ENCODE measurements around the gene ZNF511.
A peak's percentile ranks its signal among the peaks of the same experiment; 100 is the strongest.
"Not testable (repeated sequence)": the region's sequence is repeated elsewhere in the genome, so short reads cannot be mapped to it uniquely, and the experiment has no call there.

ZNF511 gene, protein sequence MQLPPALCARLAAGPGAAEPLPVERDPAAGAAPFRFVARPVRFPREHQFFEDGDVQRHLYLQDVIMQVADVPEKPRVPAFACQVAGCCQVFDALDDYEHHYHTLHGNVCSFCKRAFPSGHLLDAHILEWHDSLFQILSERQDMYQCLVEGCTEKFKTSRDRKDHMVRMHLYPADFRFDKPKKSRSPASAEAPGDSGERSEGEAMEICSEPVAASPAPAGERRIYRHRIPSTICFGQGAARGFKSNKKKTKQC

DNA sequence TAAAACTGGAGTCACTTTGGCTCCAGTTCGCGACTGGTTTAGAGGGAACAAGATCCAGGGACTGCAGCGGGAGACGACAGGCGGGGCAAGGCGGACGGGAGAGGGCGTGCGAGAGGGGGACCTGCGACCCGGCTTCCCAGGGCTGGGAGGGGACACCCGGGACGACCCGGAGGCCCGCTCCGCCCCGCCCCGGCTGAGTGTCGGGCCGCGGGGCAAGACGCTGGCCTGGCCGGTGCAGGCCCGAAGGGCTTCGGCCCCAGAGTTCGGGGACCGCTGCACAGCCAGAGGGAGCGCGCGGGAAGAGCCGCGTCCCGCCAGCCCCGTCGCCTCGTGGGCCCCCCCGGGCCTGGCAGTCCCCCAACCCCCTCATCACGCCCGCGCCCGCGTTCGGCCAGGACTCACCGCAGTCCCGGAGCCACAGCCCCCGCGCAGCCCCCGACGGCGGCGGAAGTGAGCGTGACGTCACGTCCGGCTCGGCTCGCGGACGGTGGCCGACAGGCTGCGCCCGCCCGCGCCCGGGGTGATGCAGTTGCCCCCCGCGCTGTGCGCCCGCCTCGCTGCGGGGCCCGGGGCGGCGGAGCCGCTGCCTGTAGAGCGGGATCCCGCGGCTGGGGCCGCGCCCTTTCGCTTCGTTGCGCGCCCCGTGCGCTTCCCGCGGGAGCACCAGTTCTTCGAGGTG, at the start of gene ZNF511, which contains the start of gene TUBGCP2:
Gene ZNF511 (plus strand): TSS at position 494 of the 679 bp plus-strand sequence. CDS start 30 bp downstream, at position 524.
Gene TUBGCP2 (minus strand): TSS at position 452 of the 679 bp plus-strand sequence. CDS start 5,931 bp downstream, outside the sequence.
- H3K4me1 ChIP-seq (ENCODE audit: control insufficient read depth, insufficient read depth, low read length) = peaks cover 16% of the 10 kb centered on the region
- no peaks in the 10 kb centered on the region for H3K27me3 ChIP-seq (ENCODE audit: control insufficient read depth, insufficient read depth, low read length)
- peak within 1 kb of the TSS; percentile 95 for H3K9ac ChIP-seq (ENCODE audit: low read length)
- peaks cover 31% of the 10 kb centered on the region for H3K36me3 ChIP-seq (ENCODE audit: control insufficient read depth, insufficient read depth, low read length)
- no peaks in the 10 kb centered on the region for H3K9me3 ChIP-seq (ENCODE audit: control insufficient read depth, insufficient read depth, low read depth, low read length)
- H3K27ac ChIP-seq (ENCODE audit: low read depth, low read length) = peak within 1 kb of the TSS; percentile 97
- peak within 1 kb of the TSS; percentile 73 for H3K4me3 ChIP-seq (ENCODE audit: low read depth, low read length)

DNA sequence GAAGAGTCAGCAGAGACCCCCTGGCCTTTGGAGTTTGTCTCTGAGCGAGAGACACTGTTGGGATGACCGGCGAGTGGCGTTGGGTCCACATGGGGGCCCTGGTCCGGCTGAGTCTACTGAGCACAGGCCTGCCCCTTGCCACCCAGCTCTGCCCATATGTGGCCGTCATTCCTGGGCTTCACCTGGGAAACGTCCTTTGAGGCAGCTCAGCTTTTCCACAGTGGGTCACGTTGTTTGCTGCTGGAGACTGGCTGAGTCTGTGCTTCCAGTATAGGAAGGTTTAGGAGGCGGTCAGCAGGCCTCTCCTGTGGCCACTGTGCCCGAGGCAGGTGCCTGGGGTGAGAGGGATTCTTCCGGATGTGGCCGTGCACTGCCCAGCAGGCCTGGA, 49.1 kb upstream of the ZNF511 start:
- peaks cover 29% of the 10 kb centered on the region for H3K4me1 ChIP-seq (ENCODE audit: control insufficient read depth, insufficient read depth, low read length)
- no peak overlapping the region for H3K27ac ChIP-seq (ENCODE audit: low read depth, low read length)
- H3K27me3 ChIP-seq (ENCODE audit: control insufficient read depth, insufficient read depth, low read length) = peaks cover 23% of the 10 kb centered on the region
- H3K9me3 ChIP-seq (ENCODE audit: control insufficient read depth, insufficient read depth, low read depth, low read length) = no peaks in the 10 kb centered on the region
- H3K4me3 ChIP-seq (ENCODE audit: low read depth, low read length) = no peak overlapping the region
- H3K9ac ChIP-seq (ENCODE audit: low read length) = no peak overlapping the region
- no peaks in the 10 kb centered on the region for H3K36me3 ChIP-seq (ENCODE audit: control insufficient read depth, insufficient read depth, low read length)

DNA sequence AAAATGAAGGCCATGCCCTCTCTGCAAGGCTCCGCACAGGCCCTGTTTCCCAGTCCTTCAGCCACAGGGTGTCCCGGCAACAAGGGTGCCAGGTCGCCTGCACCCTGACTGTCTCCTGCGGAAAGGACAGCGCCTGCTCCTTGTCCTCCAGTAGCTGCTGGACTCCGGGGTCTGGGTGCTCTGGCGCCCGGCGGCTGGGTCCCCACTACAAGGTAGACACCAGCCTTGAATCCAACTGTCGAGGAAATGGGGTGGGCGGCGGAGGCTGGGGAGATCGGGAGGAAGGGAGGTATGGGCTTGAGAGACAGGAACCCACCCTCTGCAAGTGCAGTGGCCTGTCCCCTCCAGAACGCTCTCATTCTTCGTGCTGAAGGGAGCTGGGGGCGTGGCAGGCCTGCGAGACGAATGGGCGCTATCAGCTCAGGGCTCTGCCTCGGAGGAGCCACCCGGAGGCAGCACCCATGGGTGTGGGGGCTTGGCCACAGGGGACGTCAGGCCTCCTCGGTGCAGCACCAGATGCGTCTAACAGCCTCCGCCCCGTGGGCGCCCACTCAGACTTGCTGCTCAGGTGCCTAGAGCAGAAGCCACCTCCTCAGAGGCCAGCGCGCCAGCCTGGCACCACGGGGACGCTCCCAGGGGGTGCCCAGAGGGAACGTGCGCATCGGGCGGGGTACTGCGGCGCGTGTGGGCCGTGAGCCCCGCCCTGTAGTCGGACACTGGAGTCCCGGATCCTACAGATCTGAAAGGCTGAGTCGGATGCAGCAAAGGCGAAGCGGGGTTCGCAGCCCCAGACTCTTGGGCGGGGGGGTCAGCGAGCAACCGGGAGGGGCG, 47.6 kb upstream of the ZNF511 start:
- 0 out of 2 replicates have a peak overlapping the region, but pooled peaks have one; percentile 45 for H3K27ac ChIP-seq (ENCODE audit: low read depth, low read length)

DNA sequence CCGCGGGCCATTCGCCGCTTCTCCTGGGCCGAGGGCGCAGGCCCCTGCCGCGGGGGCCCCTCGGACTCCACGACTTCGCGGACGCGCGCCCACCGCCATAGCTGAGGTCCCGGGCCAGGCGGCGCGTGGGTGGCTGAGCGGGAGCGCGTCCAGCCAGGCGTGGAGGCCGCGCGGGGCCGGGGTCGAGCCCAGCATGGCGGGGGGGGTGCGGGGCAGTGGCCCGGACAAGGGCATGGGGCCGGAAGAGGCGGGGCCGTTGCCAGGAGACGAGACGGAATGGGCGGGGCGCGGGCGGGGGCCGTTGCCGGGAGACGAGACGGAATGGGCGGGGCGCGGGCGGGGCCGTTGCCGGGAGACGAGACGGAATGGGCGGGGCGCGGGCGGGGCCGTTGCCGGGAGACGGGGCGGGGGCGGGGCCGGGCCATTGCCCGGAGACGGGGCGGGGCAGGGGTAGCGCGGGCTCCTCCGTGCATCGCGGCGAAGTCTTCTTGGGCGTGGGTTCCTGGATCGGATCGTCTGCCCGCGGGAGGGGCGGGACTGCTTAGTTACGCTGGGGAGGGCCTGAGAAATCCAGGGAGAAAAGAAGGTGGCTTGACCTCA, 46.9 kb upstream of the ZNF511 start:
- Histone ChIP-seq H3K4me1 (ENCODE audit: control insufficient read depth, insufficient read depth, low read length) (peaks cover 29% of the 10 kb centered on the region), H3K9ac (ENCODE audit: low read length) (peak overlapping the region; percentile 27), H3K4me3 (ENCODE audit: low read depth, low read length) (peak overlapping the region; percentile 68), H3K27me3 (ENCODE audit: control insufficient read depth, insufficient read depth, low read length) (peaks cover 23% of the 10 kb centered on the region), H3K36me3 (ENCODE audit: control insufficient read depth, insufficient read depth, low read length) (no peaks in the 10 kb centered on the region), H3K27ac (ENCODE audit: low read depth, low read length) (0 out of 2 replicates have a peak overlapping the region, but pooled peaks have one; percentile 45), H3K9me3 (ENCODE audit: control insufficient read depth, insufficient read depth, low read depth, low read length) (no peaks in the 10 kb centered on the region)

More for the DNA sequence above, 47.6 kb upstream of the ZNF511 start:
- H3K4me1 ChIP-seq (ENCODE audit: control insufficient read depth, insufficient read depth, low read length) = peaks cover 29% of the 10 kb centered on the region
- H3K4me3 ChIP-seq (ENCODE audit: low read depth, low read length) = peak overlapping the region; percentile 68
- H3K27me3 ChIP-seq (ENCODE audit: control insufficient read depth, insufficient read depth, low read length) = peaks cover 23% of the 10 kb centered on the region
- peak overlapping the region; percentile 27 for H3K9ac ChIP-seq (ENCODE audit: low read length)
- H3K9me3 ChIP-seq (ENCODE audit: control insufficient read depth, insufficient read depth, low read depth, low read length) = no peaks in the 10 kb centered on the region
- no peaks in the 10 kb centered on the region for H3K36me3 ChIP-seq (ENCODE audit: control insufficient read depth, insufficient read depth, low read length)

DNA sequence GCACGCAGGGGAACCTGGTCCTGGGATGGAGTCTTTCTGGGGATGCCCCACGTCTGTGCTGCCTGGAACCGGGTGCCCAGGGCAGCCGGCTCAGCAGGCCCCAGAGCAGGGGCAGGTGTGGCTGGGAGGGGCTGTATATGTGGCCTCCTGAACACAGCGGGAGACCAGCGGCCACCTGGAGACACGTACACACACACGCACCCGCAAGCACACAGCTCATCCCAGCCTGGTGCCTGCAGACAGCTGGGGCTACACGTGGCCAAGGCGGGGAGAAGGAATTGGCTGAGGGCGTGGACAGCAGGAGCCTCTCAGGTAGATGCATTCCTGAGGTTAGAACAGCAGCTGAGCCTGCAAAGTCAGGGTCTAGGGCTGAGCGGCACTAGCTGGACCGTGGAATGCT, 46.0 kb upstream of the ZNF511 start:
- Histone ChIP-seq H3K9ac (ENCODE audit: low read length) (no peak overlapping the region), H3K4me3 (ENCODE audit: low read depth, low read length) (no peak overlapping the region), H3K9me3 (ENCODE audit: control insufficient read depth, insufficient read depth, low read depth, low read length) (no peaks in the 10 kb centered on the region), H3K27ac (ENCODE audit: low read depth, low read length) (no peak overlapping the region), H3K4me1 (ENCODE audit: control insufficient read depth, insufficient read depth, low read length) (peaks cover 21% of the 10 kb centered on the region), H3K36me3 (ENCODE audit: control insufficient read depth, insufficient read depth, low read length) (no peaks in the 10 kb centered on the region), H3K27me3 (ENCODE audit: control insufficient read depth, insufficient read depth, low read length) (peaks cover 23% of the 10 kb centered on the region)

DNA sequence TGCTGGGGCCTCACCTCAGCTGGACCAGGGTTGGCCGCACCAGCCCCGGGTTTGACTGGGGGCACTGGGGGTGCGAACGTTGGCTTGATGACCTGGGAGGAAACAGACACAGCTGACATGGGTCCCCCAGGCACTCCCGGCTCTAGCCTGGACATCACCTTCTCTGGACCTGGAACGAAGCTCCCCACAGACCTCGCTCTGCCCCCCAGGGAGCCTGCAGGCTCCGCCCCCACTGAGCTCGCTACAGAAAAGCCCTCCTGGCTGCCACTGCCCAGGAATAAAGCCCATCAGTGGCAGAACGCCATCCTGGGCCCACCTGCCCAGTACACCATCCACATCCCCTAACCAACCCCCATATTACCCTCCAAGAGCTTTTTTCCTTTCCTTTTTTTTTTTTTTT, 45.0 kb upstream of the ZNF511 start:
- peaks cover 23% of the 10 kb centered on the region for H3K27me3 ChIP-seq (ENCODE audit: control insufficient read depth, insufficient read depth, low read length)
- H3K4me1 ChIP-seq (ENCODE audit: control insufficient read depth, insufficient read depth, low read length) = peaks cover 15% of the 10 kb centered on the region; the same call in 1 of the 2 replicates
- H3K9me3 ChIP-seq (ENCODE audit: control insufficient read depth, insufficient read depth, low read depth, low read length) = no peaks in the 10 kb centered on the region
- no peak overlapping the region for H3K4me3 ChIP-seq (ENCODE audit: low read depth, low read length)
- H3K9ac ChIP-seq (ENCODE audit: low read length) = no peak overlapping the region
- H3K27ac ChIP-seq (ENCODE audit: low read depth, low read length) = no peak overlapping the region
- no peaks in the 10 kb centered on the region for H3K36me3 ChIP-seq (ENCODE audit: control insufficient read depth, insufficient read depth, low read length)

DNA sequence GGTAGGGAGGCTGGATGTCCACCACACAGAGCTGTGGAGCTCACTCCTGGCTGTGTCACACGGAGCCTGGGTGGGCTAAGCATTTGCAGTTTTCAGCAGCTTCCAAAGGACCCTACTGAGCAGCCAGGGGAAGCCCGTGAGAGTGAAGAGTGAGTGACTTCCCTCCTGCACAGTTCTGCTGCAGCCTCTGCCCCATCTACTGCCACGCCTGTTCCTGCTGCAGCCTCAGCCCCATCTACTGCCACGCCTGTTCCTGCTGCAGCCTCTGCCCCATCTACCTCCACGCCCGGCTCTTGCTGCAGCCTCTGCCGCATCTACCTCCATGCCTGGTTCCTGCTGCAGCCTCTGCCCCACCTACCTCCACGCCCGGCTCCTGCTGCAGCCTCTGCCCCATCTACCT, 44.3 kb upstream of the ZNF511 start:
- H3K27me3 ChIP-seq (ENCODE audit: control insufficient read depth, insufficient read depth, low read length) = peaks cover 23% of the 10 kb centered on the region
- peaks cover 10% of the 10 kb centered on the region; the same call in 1 of the 2 replicates for H3K4me1 ChIP-seq (ENCODE audit: control insufficient read depth, insufficient read depth, low read length)
- no peak overlapping the region for H3K9ac ChIP-seq (ENCODE audit: low read length)
- H3K27ac ChIP-seq (ENCODE audit: low read depth, low read length) = no peak overlapping the region
- no peaks in the 10 kb centered on the region for H3K36me3 ChIP-seq (ENCODE audit: control insufficient read depth, insufficient read depth, low read length)
- H3K4me3 ChIP-seq (ENCODE audit: low read depth, low read length) = no peak overlapping the region
- no peaks in the 10 kb centered on the region for H3K9me3 ChIP-seq (ENCODE audit: control insufficient read depth, insufficient read depth, low read depth, low read length)

DNA sequence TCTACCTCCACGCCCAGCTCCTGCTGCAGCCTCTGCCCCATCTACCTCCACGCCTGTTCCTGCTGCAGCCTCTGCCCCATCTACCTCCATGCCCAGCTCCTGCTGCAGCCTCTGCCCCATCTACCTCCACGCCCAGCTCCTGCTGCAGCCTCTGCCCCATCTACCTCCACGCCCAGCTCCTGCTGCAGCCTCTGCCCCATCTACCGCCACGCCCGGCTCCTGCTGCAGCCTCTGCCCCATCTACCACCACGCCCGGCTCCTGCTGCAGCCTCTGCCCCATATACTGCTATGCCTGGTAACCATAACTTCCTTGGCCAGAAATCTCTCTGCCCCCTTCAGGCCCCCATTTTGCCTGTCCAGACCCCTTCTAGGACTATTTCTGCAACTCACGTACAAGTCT, 43.7 kb upstream of the ZNF511 start:
- H3K4me3 ChIP-seq (ENCODE audit: low read depth, low read length); H3K9me3 ChIP-seq (ENCODE audit: control insufficient read depth, insufficient read depth, low read depth, low read length); H3K9ac ChIP-seq (ENCODE audit: low read length); H3K36me3 ChIP-seq (ENCODE audit: control insufficient read depth, insufficient read depth, low read length); H3K27ac ChIP-seq (ENCODE audit: low read depth, low read length): not testable (repeated sequence)
- peaks cover 10% of the 10 kb centered on the region; the same call in 1 of the 2 replicates for H3K4me1 ChIP-seq (ENCODE audit: control insufficient read depth, insufficient read depth, low read length)
- H3K27me3 ChIP-seq (ENCODE audit: control insufficient read depth, insufficient read depth, low read length) = peaks cover 23% of the 10 kb centered on the region

DNA sequence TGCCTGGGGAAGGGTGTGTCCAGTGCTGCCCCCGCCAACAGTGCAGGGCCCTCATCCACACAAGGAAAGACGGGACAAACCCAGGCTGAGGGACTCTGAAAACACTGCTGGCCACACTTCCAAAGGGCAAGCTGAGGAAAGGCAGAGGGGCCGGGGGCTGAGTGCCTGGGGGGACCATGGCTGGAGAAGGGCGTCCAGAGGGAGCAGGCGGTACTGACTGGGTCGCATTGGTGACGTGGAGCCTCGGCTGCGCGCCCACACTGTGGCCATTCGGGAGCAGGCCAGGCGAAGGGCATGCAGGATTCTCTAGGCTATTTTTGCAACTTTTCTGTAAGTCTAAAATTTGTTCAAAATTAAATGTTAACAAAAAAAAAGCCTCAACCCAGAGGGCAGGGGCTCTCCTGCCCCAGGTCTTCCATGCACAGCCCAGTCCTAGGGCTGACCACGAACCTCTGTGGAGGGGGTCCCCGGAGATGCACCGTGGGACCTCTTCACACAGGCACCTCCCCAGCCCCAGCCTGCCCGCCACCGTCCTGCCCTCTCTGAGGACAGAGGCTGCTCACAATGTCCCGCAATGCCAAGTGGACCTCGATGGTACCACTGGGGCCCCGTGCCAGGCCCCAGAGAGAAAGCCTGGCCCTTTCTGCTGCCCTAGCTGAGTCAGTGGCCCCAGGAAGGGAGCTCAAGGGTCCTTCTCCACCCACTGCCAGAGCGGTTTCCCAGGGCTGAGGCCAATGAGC, 42.5 kb upstream of the ZNF511 start:
- Histone ChIP-seq H3K27me3 (ENCODE audit: control insufficient read depth, insufficient read depth, low read length) (peaks cover 20% of the 10 kb centered on the region), H3K4me1 (ENCODE audit: control insufficient read depth, insufficient read depth, low read length) (peaks cover 8% of the 10 kb centered on the region; the same call in 1 of the 2 replicates), H3K9ac (ENCODE audit: low read length) (no peak overlapping the region), H3K27ac (ENCODE audit: low read depth, low read length) (no peak overlapping the region), H3K36me3 (ENCODE audit: control insufficient read depth, insufficient read depth, low read length) (no peaks in the 10 kb centered on the region), H3K4me3 (ENCODE audit: low read depth, low read length) (no peak overlapping the region), H3K9me3 (ENCODE audit: control insufficient read depth, insufficient read depth, low read depth, low read length) (no peaks in the 10 kb centered on the region)

DNA sequence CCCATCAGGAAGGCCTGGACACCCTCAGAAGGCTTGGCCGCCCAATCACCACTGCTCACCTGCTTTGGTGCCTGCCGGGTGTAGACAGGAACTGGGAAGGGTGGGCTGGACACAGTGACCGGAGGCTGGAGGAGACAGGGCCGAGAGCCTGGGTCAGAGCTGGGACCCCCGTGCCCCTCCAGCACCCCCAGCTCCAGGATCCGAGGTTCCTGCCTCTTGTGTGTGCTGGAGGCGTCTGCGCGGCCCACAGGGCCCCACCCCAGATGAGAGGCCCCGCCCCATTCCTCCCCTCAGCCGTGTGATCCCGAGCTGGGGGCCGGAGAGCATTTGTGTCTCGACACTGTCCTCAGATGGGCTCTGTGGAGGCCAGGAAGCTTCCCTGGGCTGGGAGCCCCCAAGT, 41.4 kb upstream of the ZNF511 start:
- Histone ChIP-seq H3K9me3 (ENCODE audit: control insufficient read depth, insufficient read depth, low read depth, low read length) (no peaks in the 10 kb centered on the region), H3K36me3 (ENCODE audit: control insufficient read depth, insufficient read depth, low read length) (no peaks in the 10 kb centered on the region), H3K27me3 (ENCODE audit: control insufficient read depth, insufficient read depth, low read length) (peaks cover 18% of the 10 kb centered on the region), H3K4me3 (ENCODE audit: low read depth, low read length) (no peak overlapping the region), H3K9ac (ENCODE audit: low read length) (no peak overlapping the region), H3K27ac (ENCODE audit: low read depth, low read length) (no peak overlapping the region), H3K4me1 (ENCODE audit: control insufficient read depth, insufficient read depth, low read length) (peaks cover 6% of the 10 kb centered on the region; the same call in 1 of the 2 replicates)

All from HUES6 (cell line).